HEK293T (cell line): ENCODE data around the gene LARGE1.

Experiments used
- CTCF ChIA-PET: fragments of 350-600 bp; formaldehyde crosslinking; extraction: SDS; loops from one replicate; lab custom pipeline; 2021; ENCODE audit warnings: antibody characterized with exemption, inconsistent platforms; lab: Yijun Ruan, JAX
- POLR2A ChIA-PET: fragments of 350-600 bp; formaldehyde crosslinking; extraction: SDS; loops from one replicate; lab custom pipeline; 2020; ENCODE audit warnings: antibody characterized with exemption, inconsistent platforms; lab: Yijun Ruan, JAX
- DNase-seq: peaks from one replicate; pipeline ENCODE4 v3.0.0; 2012; ENCODE audit warnings: mixed read lengths; ENCODE audit errors: extremely low spot score
- ARNT ChIP-seq: fragments of 450-650 bp; IDR thresholded peaks from 2 replicates; pipeline ENCODE4 v1.6.1; 2017; ENCODE audit warnings: mild to moderate bottlenecking
- BHLHE40 ChIP-seq: fragments of 450-650 bp; IDR thresholded peaks from 2 replicates; pipeline ENCODE4 v1.6.1; 2016; ENCODE audit warnings: mild to moderate bottlenecking, moderate library complexity, borderline replicate concordance
- CTBP1 ChIP-seq: fragments of 450-650 bp; IDR thresholded peaks from 2 replicates; pipeline ENCODE4 v1.6.1; 2016; ENCODE audit warnings: borderline replicate concordance
- ELF4 ChIP-seq: fragments of 450-650 bp; IDR thresholded peaks from 2 replicates; pipeline ENCODE4 v1.6.1; 2017; ENCODE audit warnings: antibody characterized with exemption
- FOXA1 ChIP-seq: fragments of 450-650 bp; IDR thresholded peaks from 2 replicates; pipeline ENCODE4 v1.6.1; 2016; ENCODE audit warnings: mild to moderate bottlenecking
- FOXK2 ChIP-seq: fragments of 450-650 bp; IDR thresholded peaks from 2 replicates; pipeline ENCODE4 v1.6.1; 2016; ENCODE audit warnings: mild to moderate bottlenecking
- FOXM1 ChIP-seq: fragments of 450-650 bp; IDR thresholded peaks from 2 replicates; pipeline ENCODE4 v1.6.1; 2017; ENCODE audit warnings: mild to moderate bottlenecking, borderline replicate concordance
- HDGF ChIP-seq: fragments of 450-650 bp; IDR thresholded peaks from 2 replicates; pipeline ENCODE4 v1.6.1; 2017; ENCODE audit warnings: antibody characterized with exemption, borderline replicate concordance
- L3MBTL2 ChIP-seq: fragments of 450-650 bp; conservative IDR thresholded peaks from 2 replicates; pipeline ENCODE4 v1.6.1; 2016; ENCODE audit warnings: mild to moderate bottlenecking
- LEF1 ChIP-seq: fragments of 450-650 bp; IDR thresholded peaks from 2 replicates; pipeline ENCODE4 v1.6.1; 2017; ENCODE audit warnings: mild to moderate bottlenecking, borderline replicate concordance
- NFRKB ChIP-seq: fragments of 450-650 bp; IDR thresholded peaks from 2 replicates; pipeline ENCODE4 v1.6.1; 2016; ENCODE audit warnings: mild to moderate bottlenecking, moderate library complexity
- SP1 ChIP-seq: fragments of 450-650 bp; IDR thresholded peaks from 2 replicates; pipeline ENCODE4 v1.6.1; 2017
- SUZ12 ChIP-seq: fragments of 450-650 bp; IDR thresholded peaks from 2 replicates; pipeline ENCODE4 v1.6.1; 2016; ENCODE audit warnings: mild to moderate bottlenecking
- TARDBP ChIP-seq: fragments of 450-650 bp; IDR thresholded peaks from 2 replicates; pipeline ENCODE4 v1.6.1; 2016
- ZNF384 ChIP-seq: fragments of 450-650 bp; IDR thresholded peaks from 2 replicates; pipeline ENCODE4 v1.6.1; 2016
- TF ChIP-seq, protein P1 (sequence below): fragments of 450-650 bp; IDR thresholded peaks from 2 replicates; pipeline ENCODE4 v1.6.1; 2016

Gene LARGE1

DNA sequence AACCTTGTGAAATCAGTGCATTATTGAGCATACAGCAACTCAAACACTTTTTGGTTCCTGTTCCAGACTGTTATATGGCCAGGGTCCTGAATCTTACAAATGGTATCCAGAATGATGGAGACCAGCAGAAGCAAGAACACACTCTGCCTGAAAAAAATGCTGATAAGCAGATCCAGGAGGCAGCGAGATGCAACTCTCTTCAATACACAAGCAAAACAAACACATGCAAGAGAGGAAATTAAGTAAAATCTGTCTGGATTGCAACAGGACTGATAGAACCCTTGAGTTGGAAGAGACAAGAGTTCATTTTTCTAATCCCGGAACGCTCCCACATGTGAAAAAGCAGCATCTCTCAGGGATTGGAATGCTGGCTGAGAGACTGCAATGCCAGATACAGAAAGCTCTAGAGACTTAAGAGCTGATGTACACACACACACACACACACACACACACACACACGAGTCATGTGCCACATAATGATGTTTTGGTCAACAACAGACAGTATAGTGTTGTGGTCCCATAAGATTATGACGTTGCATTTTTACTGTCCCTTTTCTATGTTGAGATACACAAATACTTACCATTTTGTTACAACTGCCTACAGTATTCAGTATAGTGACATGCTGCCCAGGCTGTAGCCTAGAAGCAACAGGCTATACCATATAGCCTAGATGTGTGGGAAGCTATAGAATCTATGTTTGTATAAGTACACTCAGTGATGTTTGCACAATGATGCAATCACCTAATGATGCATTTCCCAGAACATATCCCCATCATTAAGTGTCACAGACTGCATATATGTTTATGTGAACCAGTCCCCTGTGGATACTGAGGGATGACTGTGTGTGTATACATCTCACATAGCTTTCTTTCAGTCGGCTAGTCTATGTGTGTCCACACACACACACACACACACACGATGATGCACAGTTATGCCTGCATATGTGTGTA, 406.6 kb downstream of the LARGE1 start:
- TF ChIP-seq NFRKB = no peak
- no peak for TF ChIP-seq CTBP1
- no peak for TF ChIP-seq ARNT
- TF ChIP-seq L3MBTL2 = no peak
- no peak for TF ChIP-seq FOXK2
- TF ChIP-seq ELF4 = no peak
- TF ChIP-seq SUZ12 = no peak
- no peak for TF ChIP-seq FOXM1
- no peak for TF ChIP-seq BHLHE40
- no peak for TF ChIP-seq LEF1
- TF ChIP-seq, protein P1, sequence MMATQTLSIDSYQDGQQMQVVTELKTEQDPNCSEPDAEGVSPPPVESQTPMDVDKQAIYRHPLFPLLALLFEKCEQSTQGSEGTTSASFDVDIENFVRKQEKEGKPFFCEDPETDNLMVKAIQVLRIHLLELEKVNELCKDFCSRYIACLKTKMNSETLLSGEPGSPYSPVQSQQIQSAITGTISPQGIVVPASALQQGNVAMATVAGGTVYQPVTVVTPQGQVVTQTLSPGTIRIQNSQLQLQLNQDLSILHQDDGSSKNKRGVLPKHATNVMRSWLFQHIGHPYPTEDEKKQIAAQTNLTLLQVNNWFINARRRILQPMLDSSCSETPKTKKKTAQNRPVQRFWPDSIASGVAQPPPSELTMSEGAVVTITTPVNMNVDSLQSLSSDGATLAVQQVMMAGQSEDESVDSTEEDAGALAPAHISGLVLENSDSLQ = no peak
- no peak for TF ChIP-seq TARDBP
- TF ChIP-seq ZNF384 = no peak
- CTCF ChIA-PET = interaction anchor here (0.6 to 0.7 kb wide), 2 partner anchors 21 to 1571 kb away, joined by 3 to 4 read pairs; no protein-coding TSS in a partner anchor
- POLR2A ChIA-PET = no interaction called here
- no peak for DNase-seq

DNA sequence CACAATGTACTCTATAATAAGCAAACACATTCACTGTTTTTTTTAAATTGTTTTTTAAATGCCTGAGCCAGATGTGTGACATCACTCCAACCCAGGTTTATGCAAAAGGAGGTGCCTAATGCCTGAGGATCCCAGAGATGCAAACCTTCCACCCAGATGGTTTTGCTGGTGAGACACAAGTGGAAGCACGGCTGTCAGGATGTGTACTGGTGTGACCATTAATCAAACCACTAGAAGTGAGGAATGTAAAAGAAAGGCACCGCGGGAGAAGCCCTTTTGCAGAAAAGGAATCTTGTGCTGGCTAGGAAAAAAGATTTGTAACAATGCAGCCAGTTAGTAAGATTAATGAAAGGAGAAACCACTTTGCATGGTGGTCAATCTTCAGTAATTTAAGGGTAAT, 407.4 kb downstream of the LARGE1 start:
- ChIA-PET CTCF (no interaction called here), POLR2A (no interaction called here)
- TF ChIP-seq TARDBP (no peak), ELF4 (no peak), FOXA1 (no peak), CTBP1 (no peak), FOXM1 (no peak), FOXK2 (no peak), ZNF384 (no peak), L3MBTL2 (no peak), LEF1 (no peak), NFRKB (no peak), BHLHE40 (no peak), SP1 (no peak), HDGF (no peak), ARNT (no peak), SUZ12 (no peak)
- TF ChIP-seq, protein P1 = no peak
- DNase-seq = no peak

DNA sequence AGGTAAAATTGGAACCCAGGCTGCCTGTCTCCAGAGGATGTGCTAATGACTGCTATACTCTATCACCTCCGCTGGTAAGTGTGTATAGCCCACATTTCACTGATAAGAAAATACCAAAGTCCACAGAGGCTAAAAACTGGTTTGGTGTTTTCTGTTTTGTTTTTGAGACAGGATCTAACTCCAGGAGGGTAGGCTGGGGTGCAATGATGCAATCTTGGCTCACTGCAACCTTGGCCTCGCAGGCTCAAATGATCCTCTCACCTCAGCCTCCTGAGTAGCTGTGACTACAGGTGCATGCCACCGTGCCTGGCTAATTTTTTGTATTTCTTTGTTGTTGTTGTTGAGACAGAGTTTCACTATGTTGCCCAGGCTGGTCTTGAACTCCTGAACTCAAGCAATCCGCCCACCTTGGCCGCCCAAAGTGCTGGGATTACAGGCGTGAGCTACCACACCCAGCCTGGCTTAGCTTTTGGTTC, 409.8 kb downstream of the LARGE1 start:
- ChIA-PET CTCF (no interaction called here), POLR2A (no interaction called here)
- no peak for TF ChIP-seq BHLHE40
- TF ChIP-seq NFRKB = no peak
- TF ChIP-seq SUZ12 = no peak
- no peak for TF ChIP-seq TARDBP
- no peak for TF ChIP-seq FOXK2
- no peak for TF ChIP-seq LEF1
- no peak for TF ChIP-seq CTBP1
- TF ChIP-seq SP1 = no peak
- no peak for TF ChIP-seq ELF4
- TF ChIP-seq L3MBTL2 = no peak
- no peak for TF ChIP-seq FOXM1
- TF ChIP-seq ZNF384 = no peak
- TF ChIP-seq HDGF = no peak
- TF ChIP-seq, protein P1 = no peak
- TF ChIP-seq ARNT = no peak
- no peak for DNase-seq

DNA sequence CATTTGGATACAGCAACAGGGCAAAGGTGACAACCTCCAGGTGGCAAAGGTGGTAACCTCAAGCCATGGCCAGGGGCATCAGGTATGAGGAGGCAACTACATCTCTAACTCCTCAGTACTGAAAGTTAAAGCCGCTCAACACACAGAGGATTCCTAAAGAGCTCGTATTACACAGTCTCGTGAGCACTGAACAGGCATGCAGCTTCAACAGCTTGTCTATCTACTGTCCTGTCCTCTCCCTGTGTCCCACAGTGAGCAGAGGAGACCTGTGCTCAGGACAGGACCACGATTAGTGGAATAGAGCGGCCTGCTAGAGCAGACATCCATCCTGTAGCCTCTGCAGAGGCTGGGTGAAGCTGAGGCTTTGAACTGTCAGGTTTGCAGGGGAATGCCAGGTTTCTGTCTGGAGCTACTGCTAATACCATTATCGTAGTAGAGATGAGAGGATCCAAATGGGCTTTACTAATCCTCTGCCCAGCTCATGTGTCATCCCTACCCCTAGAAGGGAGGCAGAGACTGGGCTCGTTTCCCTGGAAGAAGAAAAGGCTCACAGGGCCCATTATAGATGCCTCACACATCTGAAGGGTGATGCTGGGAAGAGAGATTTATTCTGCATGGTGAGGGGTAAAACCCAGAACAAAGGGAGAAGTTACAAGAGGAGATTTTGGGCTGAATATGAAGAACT, 415.2 kb downstream of the LARGE1 start:
- no peak for DNase-seq
- POLR2A ChIA-PET = no interaction called here

More for the DNA sequence above, 415.2 kb downstream of the LARGE1 start:
- CTCF ChIA-PET = no interaction called here
- TF ChIP-seq L3MBTL2 = no peak
- no peak for TF ChIP-seq SP1
- TF ChIP-seq CTBP1 = no peak
- TF ChIP-seq ARNT = no peak
- TF ChIP-seq FOXK2 = no peak
- no peak for TF ChIP-seq FOXM1
- TF ChIP-seq NFRKB = no peak
- no peak for TF ChIP-seq LEF1
- TF ChIP-seq, protein P1 = no peak
- no peak for TF ChIP-seq BHLHE40
